MM.1S (cell line): Measurements from ENCODE around the gene UNC5C.

Experiments
- DNase-seq: peaks from one replicate; pipeline ENCODE4 v3.0.0-alpha.2; 2015
- H2AFZ ChIP-seq: fragments of 300-600 bp; sonication (generic); 2 replicates; pipeline ENCODE4 v1.6.0; 2016; ENCODE audit warnings: antibody characterized with exemption, low read length
- H3F3A ChIP-seq: fragments of 300-600 bp; sonication (generic); 2 replicates; pipeline ENCODE4 v1.6.1; 2016; ENCODE audit warnings: mild to moderate bottlenecking, antibody characterized with exemption, low read length, moderate library complexity, mixed read lengths; ENCODE audit not compliant: insufficient read depth
- H3K27ac ChIP-seq: fragments of 300-600 bp; sonication (generic); 2 replicates; pipeline ENCODE4 v1.5.1; 2016; ENCODE audit warnings: mild to moderate bottlenecking, low read length
- H3K27me3 ChIP-seq: fragments of 300-600 bp; sonication (generic); replicated peaks from 2 replicates; pipeline ENCODE4 v1.6.0; 2016; ENCODE audit warnings: low read length; ENCODE audit not compliant: insufficient read depth
- H3K36me3 ChIP-seq: fragments of 300-600 bp; sonication (generic); replicated peaks from 2 replicates; pipeline ENCODE4 v1.6.1; 2016; ENCODE audit warnings: mild to moderate bottlenecking, low read length, mixed read lengths; ENCODE audit not compliant: insufficient read depth
- H3K4me1 ChIP-seq: fragments of 300-600 bp; sonication (generic); 2 replicates; pipeline ENCODE4 v1.6.1; 2016; ENCODE audit warnings: low read length, mixed read lengths
- H3K4me2 ChIP-seq: fragments of 300-600 bp; sonication (generic); 2 replicates; pipeline ENCODE4 v1.6.0; 2016; ENCODE audit warnings: low read depth, low read length
- H3K4me3 ChIP-seq: fragments of 300-600 bp; sonication (generic); 2 replicates; pipeline ENCODE4 v1.5.1; 2016; ENCODE audit warnings: low read length, mixed read lengths
- H3K79me2 ChIP-seq: fragments of 300-600 bp; sonication (generic); 2 replicates; pipeline ENCODE4 v1.6.1; 2016; ENCODE audit warnings: mixed run types, low read length, mixed read lengths
- H3K9ac ChIP-seq: fragments of 300-600 bp; sonication (generic); 2 replicates; pipeline ENCODE4 v1.6.1; 2016; ENCODE audit warnings: low read length, mixed read lengths
- H3K9me2 ChIP-seq: fragments of 300-600 bp; sonication (generic); replicated peaks from 2 replicates; pipeline ENCODE4 v1.6.1; 2016; ENCODE audit warnings: mild to moderate bottlenecking, low read length, mixed read lengths; ENCODE audit not compliant: insufficient read depth
- H3K9me3 ChIP-seq: fragments of 300-600 bp; sonication (generic); replicated peaks from 2 replicates; pipeline ENCODE4 v1.6.1; 2016; ENCODE audit warnings: mild to moderate bottlenecking, low read length, mixed read lengths; ENCODE audit not compliant: insufficient read depth
- H4K20me1 ChIP-seq: fragments of 300-600 bp; sonication (generic); 2 replicates; pipeline ENCODE4 v1.6.1; 2016; ENCODE audit warnings: mild to moderate bottlenecking, low read length, moderate library complexity, mixed read lengths; ENCODE audit not compliant: insufficient read depth
- CTCF ChIP-seq: fragments of 300-600 bp; sonication (generic); IDR thresholded peaks from 2 replicates; pipeline ENCODE4 v1.5.1; 2016; ENCODE audit warnings: antibody characterized with exemption, low read length, mixed read lengths
- EZH2 ChIP-seq: fragments of 300-600 bp; sonication (generic); optimal IDR thresholded peaks from 2 replicates; pipeline ENCODE3; 2017; ENCODE audit warnings: low read depth, mild to moderate bottlenecking, antibody characterized with exemption, low read length, mixed read lengths
- EZH2phosphoT487 ChIP-seq: fragments of 300-600 bp; sonication (generic); IDR thresholded peaks from 2 replicates; pipeline ENCODE4 v1.6.1; 2018; ENCODE audit warnings: antibody characterized with exemption, low read length

Gene UNC5C

DNA sequence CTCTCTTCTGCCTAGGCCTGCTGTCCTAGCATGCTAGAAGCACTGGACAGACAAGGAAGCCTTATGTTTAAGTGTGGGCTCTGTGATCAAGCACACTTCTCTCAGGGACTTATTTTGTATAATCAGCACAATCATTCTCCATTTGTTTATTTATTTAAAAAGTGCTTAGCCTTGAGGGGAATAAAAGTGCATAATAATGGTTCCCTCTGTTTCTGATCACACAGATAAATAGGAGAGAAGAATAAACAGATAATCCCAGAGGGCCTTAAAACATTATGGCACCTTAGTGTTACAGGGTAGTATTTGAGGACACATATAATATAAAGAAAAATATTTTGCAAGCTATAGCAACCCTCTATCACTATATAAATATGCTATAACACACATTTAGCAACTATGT, 146.5 kb downstream of the UNC5C start:
- Histone ChIP-seq H3K4me3 (no peak overlapping the region), H4K20me1 (no peaks in the 10 kb centered on the region), H3K36me3 (no peaks in the 10 kb centered on the region), H3K4me2 (no peak overlapping the region), H3F3A (no peaks in the 10 kb centered on the region), H2AFZ (no peak overlapping the region), H3K9me3 (no peaks in the 10 kb centered on the region), H3K79me2 (no peaks in the 10 kb centered on the region), H3K27me3 (no peaks in the 10 kb centered on the region), H3K9ac (no peak overlapping the region), H3K9me2 (no peaks in the 10 kb centered on the region), H3K27ac (no peak overlapping the region), H3K4me1 (no peaks in the 10 kb centered on the region)
- no peak for DNase-seq
- TF ChIP-seq EZH2phosphoT487, result no peak
- no peak for TF ChIP-seq EZH2
- no peak for TF ChIP-seq CTCF

GRCh38 chr4:95398217-95398616, 150.6 kb downstream of the UNC5C start:
- DNase-seq, result no peak
- no peaks in the 10 kb centered on the region for H3K9me3 ChIP-seq
- TF ChIP-seq EZH2, result no peak
- TF ChIP-seq CTCF, result no peak
- TF ChIP-seq EZH2phosphoT487, result no peak

GRCh38 chr4:95394752-95395306, 153.9 kb downstream of the UNC5C start:
- Histone ChIP-seq H3K4me1 (no peaks in the 10 kb centered on the region), H3K4me2 (no peak overlapping the region), H3K9ac (no peak overlapping the region), H3K9me3 (no peaks in the 10 kb centered on the region), H4K20me1 (no peaks in the 10 kb centered on the region), H3K9me2 (no peaks in the 10 kb centered on the region), H2AFZ (no peak overlapping the region), H3K27me3 (no peaks in the 10 kb centered on the region), H3F3A (no peaks in the 10 kb centered on the region), H3K36me3 (no peaks in the 10 kb centered on the region), H3K4me3 (no peak overlapping the region), H3K27ac (no peak overlapping the region), H3K79me2 (no peaks in the 10 kb centered on the region)
- DNase-seq, result no peak
- TF ChIP-seq CTCF (no peak), EZH2phosphoT487 (no peak), EZH2 (no peak)

More at GRCh38 chr4:95398217-95398616, 150.6 kb downstream of the UNC5C start:
- H3F3A ChIP-seq, result no peaks in the 10 kb centered on the region
- no peaks in the 10 kb centered on the region for H3K79me2 ChIP-seq
- H3K9me2 ChIP-seq, result no peaks in the 10 kb centered on the region
- no peak overlapping the region for H3K4me3 ChIP-seq
- H2AFZ ChIP-seq, result no peak overlapping the region
- no peaks in the 10 kb centered on the region for H3K36me3 ChIP-seq
- H3K27me3 ChIP-seq, result no peaks in the 10 kb centered on the region
- H4K20me1 ChIP-seq, result no peaks in the 10 kb centered on the region
- H3K4me2 ChIP-seq, result no peak overlapping the region
- H3K27ac ChIP-seq, result no peak overlapping the region
- H3K9ac ChIP-seq, result no peak overlapping the region
- H3K4me1 ChIP-seq, result no peaks in the 10 kb centered on the region
